DMS 273 (cell line): ENCODE results near the gene ALDH3A2.

Experiments
- DNase-seq: peaks from one replicate; lab custom pipeline; 2025; ENCODE audit not compliant: unreplicated experiment; lab: John Stamatoyannopoulos, UW

Gene ALDH3A2

GRCh38 chr17:19648475-19649273, at the start of gene ALDH3A2:
Gene ALDH3A2, plus strand, starts transcription at chr17:19648751. Its CDS starts 221 bp downstream, at chr17:19648972.
- peak; percentile 96 for DNase-seq

- DNase-seq, result no peak
Observed at GRCh38 chr17:19610311-19610710, 38.2 kb upstream of the ALDH3A2 start.

DNA sequence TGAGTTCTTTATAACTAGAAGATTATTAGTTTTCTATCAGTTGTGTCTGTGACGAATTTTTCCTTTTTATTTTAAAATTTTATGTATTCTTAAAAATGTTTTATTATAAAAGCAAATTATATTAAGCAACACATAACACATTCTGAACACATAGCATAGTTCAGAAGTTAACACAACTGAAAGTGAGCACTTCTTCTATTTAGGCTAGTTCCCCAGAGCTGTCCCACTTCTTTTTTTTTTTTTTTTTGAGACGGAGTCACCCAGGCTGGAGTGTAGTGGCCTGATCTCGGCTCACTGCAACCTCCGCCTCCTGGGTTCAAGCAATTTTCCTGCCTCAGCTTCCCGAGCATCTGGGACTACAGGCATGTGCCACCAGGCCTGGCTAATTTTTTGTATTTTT, 37.7 kb upstream of the ALDH3A2 start:
- no peak for DNase-seq

GRCh38 chr17:19613979-19614378, 34.6 kb upstream of the ALDH3A2 start:
- no peak for DNase-seq

GRCh38 chr17:19614900-19615299, 33.7 kb upstream of the ALDH3A2 start:
- no peak for DNase-seq

GRCh38 chr17:19618015-19618414, 30.5 kb upstream of the ALDH3A2 start:
- DNase-seq, result no peak

DNA sequence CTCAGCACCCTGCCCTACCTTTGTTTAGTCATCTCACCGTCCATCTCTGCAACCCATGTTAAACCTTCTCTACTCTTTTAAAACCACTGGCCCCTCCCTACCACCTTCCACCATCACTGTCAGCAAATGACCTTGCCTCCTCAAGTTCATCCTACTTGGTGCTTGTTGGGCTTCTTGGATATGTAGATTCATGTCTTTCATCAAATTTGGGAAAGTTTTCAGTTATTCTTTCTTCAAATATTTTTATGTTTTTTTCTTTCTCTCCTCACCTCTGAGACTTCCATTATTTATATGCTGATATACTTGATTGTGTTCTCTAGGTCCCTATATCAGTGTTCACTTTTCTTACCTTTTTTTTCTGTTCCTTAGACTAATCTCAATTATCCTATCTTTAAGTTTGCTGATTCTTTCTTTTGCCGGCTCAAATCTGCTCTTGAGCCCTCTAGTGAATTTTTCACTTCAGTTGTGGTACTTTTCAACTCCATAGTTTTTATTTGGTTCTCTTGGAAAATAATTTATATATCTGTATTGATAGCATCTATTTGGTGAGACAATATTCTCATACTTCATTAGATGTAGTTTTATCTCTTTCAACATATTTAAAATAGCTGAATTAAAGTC, 28.7 kb upstream of the ALDH3A2 start:
- DNase-seq, result no peak

DNA sequence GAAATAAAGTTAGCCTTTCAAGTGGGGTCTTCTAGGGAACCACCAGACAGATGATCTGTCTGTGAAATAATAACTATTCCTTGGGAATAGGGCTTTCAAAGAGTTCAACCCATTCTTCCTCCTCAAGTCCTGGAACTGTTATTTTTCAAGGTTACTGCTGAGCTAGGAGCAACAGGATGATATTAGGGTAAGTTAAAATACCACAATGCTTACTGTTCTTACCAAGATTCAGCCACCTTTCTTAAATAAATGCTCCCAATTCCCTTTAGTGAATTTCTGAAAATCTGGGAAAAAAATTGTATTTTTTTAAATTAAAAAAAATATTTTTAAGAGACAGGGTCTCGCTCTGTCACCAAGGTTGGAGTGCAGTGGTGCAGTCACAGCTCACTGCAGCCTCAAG, 26.9 kb upstream of the ALDH3A2 start:
- DNase-seq, result no peak

DNA sequence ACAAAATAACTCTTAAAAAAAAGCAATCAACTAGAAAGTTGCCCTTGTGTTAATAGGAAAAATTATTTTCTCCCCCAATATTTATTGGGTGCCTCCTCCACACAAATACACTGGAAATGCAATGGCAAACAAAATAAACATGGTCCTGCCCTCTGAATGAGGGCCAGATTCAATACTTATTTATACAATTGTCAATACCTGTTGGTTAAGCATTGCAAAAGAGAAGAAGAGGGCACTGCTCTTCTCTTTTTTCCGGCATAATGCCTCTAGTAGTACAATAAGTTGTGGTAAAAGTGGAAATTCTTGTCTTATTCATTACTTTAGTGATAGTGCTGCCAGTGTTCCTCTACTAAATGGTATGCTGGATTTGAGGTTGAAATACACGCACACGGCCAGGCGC, 22.5 kb upstream of the ALDH3A2 start:
- no peak for DNase-seq

DNA sequence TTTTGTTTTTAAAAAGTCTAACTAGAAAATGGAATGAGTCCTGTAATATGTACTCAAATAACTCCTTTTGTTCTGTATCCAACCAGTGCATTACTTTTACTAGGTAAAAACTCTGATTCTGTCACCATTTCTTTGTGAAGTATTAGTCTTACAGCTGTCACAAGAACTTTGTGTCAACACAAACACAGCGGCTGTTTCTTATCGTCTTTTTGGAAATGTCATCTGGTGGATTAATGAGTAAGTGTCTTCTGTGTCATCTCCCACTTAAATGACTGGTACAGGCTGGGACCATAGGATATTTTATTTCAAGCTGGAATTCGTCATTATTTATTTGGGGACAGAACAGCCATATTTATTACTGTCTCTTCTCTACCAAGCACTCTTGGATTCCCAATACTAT, 19.1 kb upstream of the ALDH3A2 start:
- DNase-seq, result no peak

DNA sequence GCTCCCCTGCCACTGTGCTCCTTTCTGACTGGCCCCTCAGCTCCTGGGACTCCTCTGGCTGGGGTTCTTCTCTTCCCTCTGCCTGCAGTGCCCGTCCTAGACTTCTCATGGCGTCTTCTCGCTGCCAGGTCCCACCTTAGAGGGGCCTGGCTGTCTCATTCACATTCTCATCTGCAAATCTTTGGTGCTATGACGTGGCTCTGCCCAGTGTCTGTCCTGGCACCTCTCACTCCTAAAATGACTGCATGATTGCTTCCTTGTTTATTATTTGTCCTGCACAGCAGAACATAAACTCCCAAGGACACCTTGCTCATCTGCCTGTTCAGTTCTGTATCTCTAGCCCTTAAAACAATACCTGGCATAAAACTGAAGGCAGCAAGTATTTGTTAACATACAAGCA, 18.5 kb upstream of the ALDH3A2 start:
- no peak for DNase-seq

- no peak for DNase-seq
Observed at GRCh38 chr17:19630661-19631060, 17.9 kb upstream of the ALDH3A2 start.

- DNase-seq, result no peak
Observed at GRCh38 chr17:19631905-19632304, 16.6 kb upstream of the ALDH3A2 start.

GRCh38 chr17:19641687-19642372, 6.7 kb upstream of the ALDH3A2 start:
- DNase-seq, result no peak

GRCh38 chr17:19642373-19642893, 6.1 kb upstream of the ALDH3A2 start:
- no peak for DNase-seq

- no peak for DNase-seq
Observed at GRCh38 chr17:19644493-19645210, 3.9 kb upstream of the ALDH3A2 start.

- DNase-seq, result peak; percentile 61
Observed at GRCh38 chr17:19645734-19646201, 2.8 kb upstream of the ALDH3A2 start.

DNA sequence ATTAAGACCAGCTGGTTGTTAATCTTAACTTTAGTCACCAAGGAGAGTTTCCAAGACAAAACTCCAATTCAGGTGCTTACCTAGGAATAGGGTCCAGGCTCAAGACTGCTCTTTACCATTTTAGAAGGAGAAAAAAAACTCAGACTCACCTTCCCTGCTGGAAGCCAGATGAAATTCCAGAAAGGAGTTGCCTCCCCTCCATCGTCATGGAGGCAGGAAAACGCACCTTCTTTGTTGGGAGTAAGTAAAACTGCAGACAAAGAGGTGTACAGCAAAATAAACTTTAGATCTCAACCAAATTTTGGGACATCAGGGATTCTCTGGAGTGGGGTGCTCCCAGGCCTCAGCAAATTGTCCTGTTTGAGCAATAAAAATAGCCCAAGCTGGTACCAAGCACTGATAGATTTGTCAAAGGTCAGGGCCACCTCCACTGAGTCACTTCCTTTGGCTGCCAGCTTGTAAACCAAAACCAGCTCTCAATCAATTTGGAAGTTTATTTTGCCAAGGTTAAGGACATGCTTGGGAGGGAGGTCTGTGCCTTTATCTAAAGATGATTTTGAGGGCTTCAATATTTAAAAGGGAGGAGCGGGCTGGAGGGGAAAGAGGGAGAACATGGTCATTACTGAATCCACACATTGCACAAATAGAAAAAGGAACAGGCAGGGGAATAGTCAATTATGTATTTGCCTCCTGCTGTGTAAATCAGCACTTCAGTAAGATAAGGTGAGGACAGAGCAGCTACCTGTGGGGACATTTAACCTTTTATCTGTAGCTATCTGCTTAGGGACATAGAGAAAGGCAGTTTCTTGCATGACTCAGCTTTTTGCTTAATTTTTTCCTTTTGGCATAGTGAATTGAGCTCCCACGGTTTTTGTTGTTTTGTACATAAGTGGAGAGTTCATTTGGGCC, 1.5 kb upstream of the ALDH3A2 start:
- DNase-seq, result no peak

GRCh38 chr17:19647697-19648474, 665 bp upstream of the ALDH3A2 start:
- DNase-seq, result peak; percentile 78

GRCh38 chr17:19649274-19649541, 657 bp downstream of the ALDH3A2 start:
- no peak for DNase-seq
